ENCODE data around the gene MAPRE2.

DNA sequence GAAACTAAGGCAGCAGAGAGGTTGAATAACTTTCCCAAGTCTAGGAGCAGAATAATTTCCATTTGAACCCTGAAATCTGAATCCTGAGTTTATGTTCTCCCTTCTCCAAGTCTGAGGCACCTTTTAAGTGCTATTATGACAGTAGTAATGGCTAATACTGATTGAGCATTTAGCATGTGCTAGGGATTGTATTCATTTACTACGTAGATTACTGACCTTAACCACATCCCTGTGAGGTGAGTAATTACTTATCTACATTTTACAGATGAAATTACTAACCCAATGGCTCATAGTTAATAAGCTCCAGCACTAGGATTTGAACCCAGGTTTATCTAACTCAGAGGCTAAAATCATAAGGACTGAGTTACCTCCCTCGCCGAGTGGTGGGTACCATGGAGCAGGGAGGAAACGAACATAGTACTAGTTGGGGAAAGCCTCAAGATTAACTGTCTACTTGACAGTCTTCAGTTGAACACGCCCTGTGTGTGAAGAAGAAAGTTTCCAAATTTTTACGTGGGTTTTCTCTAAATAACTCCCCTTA lies 93.0 kb downstream of the MAPRE2 start:
- TF ChIP-seq EZH2 (IDR thresholded peaks at IDR 0.05; ENCODE audit: insufficient read depth, poor library complexity, severe bottlenecking) (no peak), EZH2phosphoT487 (IDR thresholded peaks at IDR 0.05; ENCODE audit: insufficient read depth, low read depth) (no peak)
